Measurements from ENCODE around the gene P3R3URF.
A peak's percentile ranks its signal among the peaks of the same experiment; 100 is the strongest.
"Not testable (repeated sequence)": the region's sequence is repeated elsewhere in the genome, so short reads cannot be mapped to it uniquely, and the experiment has no call there.

Gene P3R3URF

DNA sequence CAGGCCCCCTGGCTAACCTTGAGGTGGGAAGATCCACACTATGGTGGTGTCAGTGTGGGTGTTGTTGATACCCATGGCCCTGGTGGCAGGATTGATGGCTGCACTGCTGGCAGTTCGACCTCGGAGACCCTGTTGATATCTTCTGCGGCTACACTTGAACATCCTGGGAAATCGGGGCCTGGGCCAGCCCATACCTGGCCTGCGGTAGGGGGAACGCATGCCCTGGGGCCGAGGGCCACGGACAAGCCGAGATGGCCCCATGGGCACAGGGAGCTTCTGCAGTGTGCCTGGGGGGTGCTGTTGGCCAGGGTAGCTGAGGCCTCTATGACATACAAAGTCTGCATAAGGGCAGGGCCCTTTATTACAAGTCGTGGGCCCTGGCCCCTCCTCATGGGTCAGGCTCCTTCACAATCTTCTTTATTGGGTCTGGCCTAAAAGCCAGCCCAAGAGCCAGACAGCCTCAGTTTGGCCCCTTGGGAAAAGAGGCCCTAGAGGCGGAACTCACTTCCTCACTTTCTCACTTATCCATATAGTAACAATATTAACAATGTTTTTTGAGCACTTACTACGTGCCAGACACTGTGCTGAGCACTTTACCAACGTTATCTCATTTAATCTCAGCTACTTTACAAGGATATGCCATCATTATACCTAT, at the start of gene P3R3URF:
Gene P3R3URF, minus strand, starts transcription at position 278 of the 655 bp plus-strand sequence. Its CDS starts 17 bp downstream, at position 261.
- H3K4me2 ChIP-seq (ENCODE audit: low read depth, low read length), result no peak within 1 kb of the TSS
- no peaks in the 10 kb centered on the region; the same call in 1 of the 2 replicates for H3K4me1 ChIP-seq (ENCODE audit: low read length)
- H3K79me2 ChIP-seq (ENCODE audit: low read length), result no peaks in the 10 kb centered on the region
- DNase-seq, result no peak
- no peaks in the 10 kb centered on the region for H3K9me3 ChIP-seq (replicated peaks; ENCODE audit: insufficient read depth, low read length)
- no peaks in the 10 kb centered on the region for H3K36me3 ChIP-seq (replicated peaks; ENCODE audit: insufficient read depth, low read length)
- no peaks in the 10 kb centered on the region for H3K27me3 ChIP-seq (replicated peaks; ENCODE audit: insufficient read depth, low read length)
- H3F3A ChIP-seq (ENCODE audit: insufficient read depth, low read length), result no peaks in the 10 kb centered on the region
- no peak within 1 kb of the TSS for H3K27ac ChIP-seq (ENCODE audit: low read length)
- no peak within 1 kb of the TSS for H3K4me3 ChIP-seq (ENCODE audit: low read length)
- TF ChIP-seq EZH2 (optimal IDR thresholded peaks at IDR 0.05; ENCODE audit: low read depth, low read length) (no peak), EZH2phosphoT487 (IDR thresholded peaks at IDR 0.05; ENCODE audit: low read length) (no peak)
- no peaks in the 10 kb centered on the region for H3K9me2 ChIP-seq (replicated peaks; ENCODE audit: insufficient read depth, low read length)
- H3K9ac ChIP-seq (ENCODE audit: low read length), result no peak within 1 kb of the TSS
- no peaks in the 10 kb centered on the region for H4K20me1 ChIP-seq (ENCODE audit: insufficient read depth, low read length)
- no peak within 1 kb of the TSS for H2AFZ ChIP-seq (ENCODE audit: low read length)

DNA sequence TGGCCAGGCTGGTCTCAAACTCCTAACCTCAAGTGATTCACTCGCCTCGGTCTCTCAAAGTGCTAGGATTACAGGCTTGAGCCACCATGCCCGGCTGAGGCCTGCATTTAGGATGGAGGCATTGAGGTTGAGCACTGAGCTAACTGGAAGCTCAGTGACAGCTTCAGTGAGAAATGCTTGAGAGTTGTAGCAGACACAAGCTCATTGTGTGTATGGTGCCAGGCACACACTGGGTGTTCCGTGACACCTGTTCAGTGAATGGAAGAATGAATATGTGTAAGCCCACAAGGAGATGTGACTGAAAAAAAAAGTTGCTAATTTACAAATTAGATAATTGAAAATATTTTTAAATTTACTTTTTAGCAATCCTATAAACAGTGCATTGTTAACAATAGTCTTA, 48.7 kb upstream of the P3R3URF start:
- H3K9ac ChIP-seq (ENCODE audit: low read length), result no peak overlapping the region
- no peak overlapping the region for H3K4me2 ChIP-seq (ENCODE audit: low read depth, low read length)
- H3F3A ChIP-seq (ENCODE audit: insufficient read depth, low read length), result no peaks in the 10 kb centered on the region
- H3K27ac ChIP-seq (ENCODE audit: low read length), result no peak overlapping the region
- no peaks in the 10 kb centered on the region for H3K9me3 ChIP-seq (replicated peaks; ENCODE audit: insufficient read depth, low read length)
- no peaks in the 10 kb centered on the region for H4K20me1 ChIP-seq (ENCODE audit: insufficient read depth, low read length)
- no peaks in the 10 kb centered on the region for H3K9me2 ChIP-seq (replicated peaks; ENCODE audit: insufficient read depth, low read length)
- H3K79me2 ChIP-seq (ENCODE audit: low read length), result no peaks in the 10 kb centered on the region
- TF ChIP-seq, protein P1, sequence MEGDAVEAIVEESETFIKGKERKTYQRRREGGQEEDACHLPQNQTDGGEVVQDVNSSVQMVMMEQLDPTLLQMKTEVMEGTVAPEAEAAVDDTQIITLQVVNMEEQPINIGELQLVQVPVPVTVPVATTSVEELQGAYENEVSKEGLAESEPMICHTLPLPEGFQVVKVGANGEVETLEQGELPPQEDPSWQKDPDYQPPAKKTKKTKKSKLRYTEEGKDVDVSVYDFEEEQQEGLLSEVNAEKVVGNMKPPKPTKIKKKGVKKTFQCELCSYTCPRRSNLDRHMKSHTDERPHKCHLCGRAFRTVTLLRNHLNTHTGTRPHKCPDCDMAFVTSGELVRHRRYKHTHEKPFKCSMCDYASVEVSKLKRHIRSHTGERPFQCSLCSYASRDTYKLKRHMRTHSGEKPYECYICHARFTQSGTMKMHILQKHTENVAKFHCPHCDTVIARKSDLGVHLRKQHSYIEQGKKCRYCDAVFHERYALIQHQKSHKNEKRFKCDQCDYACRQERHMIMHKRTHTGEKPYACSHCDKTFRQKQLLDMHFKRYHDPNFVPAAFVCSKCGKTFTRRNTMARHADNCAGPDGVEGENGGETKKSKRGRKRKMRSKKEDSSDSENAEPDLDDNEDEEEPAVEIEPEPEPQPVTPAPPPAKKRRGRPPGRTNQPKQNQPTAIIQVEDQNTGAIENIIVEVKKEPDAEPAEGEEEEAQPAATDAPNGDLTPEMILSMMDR (IDR thresholded peaks at IDR 0.05; ENCODE audit: low read length), result no peak
- TF ChIP-seq EZH2phosphoT487 (IDR thresholded peaks at IDR 0.05; ENCODE audit: low read length) (no peak), EZH2 (optimal IDR thresholded peaks at IDR 0.05; ENCODE audit: low read depth, low read length) (no peak)
- H2AFZ ChIP-seq (ENCODE audit: low read length), result no peak overlapping the region
- no peak overlapping the region for H3K4me3 ChIP-seq (ENCODE audit: low read length)
- no peaks in the 10 kb centered on the region for H3K4me1 ChIP-seq (ENCODE audit: low read length)
- H3K27me3 ChIP-seq (replicated peaks; ENCODE audit: insufficient read depth, low read length), result no peaks in the 10 kb centered on the region
- no peak for DNase-seq
- no peaks in the 10 kb centered on the region for H3K36me3 ChIP-seq (replicated peaks; ENCODE audit: insufficient read depth, low read length)

DNA sequence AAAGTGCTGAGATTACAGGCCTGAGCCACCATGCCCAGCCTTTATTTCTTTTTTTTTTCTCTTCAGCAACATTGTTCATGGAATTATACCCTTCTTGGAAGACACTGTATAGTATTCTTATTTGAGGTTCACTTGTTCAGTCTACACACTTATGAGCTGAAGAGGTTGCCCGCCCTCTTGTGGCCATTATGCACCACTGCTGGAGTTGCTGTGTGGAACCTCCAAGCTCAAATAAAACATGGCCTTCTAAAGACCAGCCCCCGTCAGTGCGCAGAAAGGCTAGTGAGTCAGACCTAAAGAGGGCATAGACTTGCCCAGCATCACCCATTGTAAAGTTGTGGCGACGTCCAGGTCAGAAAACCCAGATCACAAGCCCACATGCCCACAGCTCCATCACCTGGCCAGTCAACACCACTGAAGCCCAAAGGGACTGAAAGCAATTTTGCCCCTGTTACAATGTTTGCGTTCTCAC, 47.2 kb upstream of the P3R3URF start:
- H3K4me2 ChIP-seq (ENCODE audit: low read depth, low read length), result peak overlapping the region; percentile 56
- peak; percentile 83 for DNase-seq
- H3K4me1 ChIP-seq (ENCODE audit: low read length), result no peaks in the 10 kb centered on the region

DNA sequence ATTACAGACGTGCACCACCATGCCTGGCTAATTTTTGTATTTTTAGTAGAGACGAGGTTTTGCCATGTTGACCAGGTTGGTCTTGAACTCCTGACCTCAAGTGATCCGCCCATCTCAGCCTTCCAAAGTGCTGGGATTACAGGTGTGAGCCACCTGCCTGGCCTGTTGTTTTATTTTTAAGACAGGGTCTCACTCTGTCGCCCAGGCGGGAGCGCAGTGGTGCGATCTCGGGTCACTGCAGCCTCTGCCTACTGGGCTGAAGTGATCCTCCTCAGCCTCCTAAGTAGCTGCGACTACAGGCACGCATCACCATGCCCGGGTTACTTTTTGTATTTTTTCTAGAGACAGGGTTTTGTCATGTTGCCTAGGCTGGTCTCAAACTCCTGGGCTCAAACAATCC, 46.8 kb upstream of the P3R3URF start:
- H3K79me2 ChIP-seq (ENCODE audit: low read length); H3F3A ChIP-seq (ENCODE audit: insufficient read depth, low read length); H3K27ac ChIP-seq (ENCODE audit: low read length); H3K4me2 ChIP-seq (ENCODE audit: low read depth, low read length); H3K4me3 ChIP-seq (ENCODE audit: low read length); H3K36me3 ChIP-seq (replicated peaks; ENCODE audit: insufficient read depth, low read length); H4K20me1 ChIP-seq (ENCODE audit: insufficient read depth, low read length); H3K9me2 ChIP-seq (replicated peaks; ENCODE audit: insufficient read depth, low read length); H3K9ac ChIP-seq (ENCODE audit: low read length); DNase-seq; H3K4me1 ChIP-seq (ENCODE audit: low read length); H2AFZ ChIP-seq (ENCODE audit: low read length); H3K27me3 ChIP-seq (replicated peaks; ENCODE audit: insufficient read depth, low read length); H3K9me3 ChIP-seq (replicated peaks; ENCODE audit: insufficient read depth, low read length): not testable (repeated sequence)

More for the DNA sequence above, 47.2 kb upstream of the P3R3URF start:
- Histone ChIP-seq H3K9me2 (replicated peaks; ENCODE audit: insufficient read depth, low read length) (no peaks in the 10 kb centered on the region), H3K27ac (ENCODE audit: low read length) (no peak overlapping the region), H2AFZ (ENCODE audit: low read length) (peak overlapping the region; percentile 74), H3F3A (ENCODE audit: insufficient read depth, low read length) (no peaks in the 10 kb centered on the region), H3K9ac (ENCODE audit: low read length) (no peak overlapping the region), H3K79me2 (ENCODE audit: low read length) (no peaks in the 10 kb centered on the region), H3K36me3 (replicated peaks; ENCODE audit: insufficient read depth, low read length) (no peaks in the 10 kb centered on the region), H3K4me3 (ENCODE audit: low read length) (no peak overlapping the region), H4K20me1 (ENCODE audit: insufficient read depth, low read length) (no peaks in the 10 kb centered on the region), H3K27me3 (replicated peaks; ENCODE audit: insufficient read depth, low read length) (no peaks in the 10 kb centered on the region), H3K9me3 (replicated peaks; ENCODE audit: insufficient read depth, low read length) (no peaks in the 10 kb centered on the region)
- TF ChIP-seq EZH2phosphoT487 (IDR thresholded peaks at IDR 0.05; ENCODE audit: low read length), result no peak
- no peak for TF ChIP-seq EZH2 (optimal IDR thresholded peaks at IDR 0.05; ENCODE audit: low read depth, low read length)
- TF ChIP-seq, protein P1 (IDR thresholded peaks at IDR 0.05; ENCODE audit: low read length), result peak; percentile 97
